Measurements from ENCODE around the gene TMEM106C. TPM values are rescaled to one million over a fixed set of nuclear protein-coding genes. Genes with fewer than 3 reads are reported as not detected.

Gene TMEM106C
- polyA plus RNA-seq, 1 experiment, result 217 TPM

DNA sequence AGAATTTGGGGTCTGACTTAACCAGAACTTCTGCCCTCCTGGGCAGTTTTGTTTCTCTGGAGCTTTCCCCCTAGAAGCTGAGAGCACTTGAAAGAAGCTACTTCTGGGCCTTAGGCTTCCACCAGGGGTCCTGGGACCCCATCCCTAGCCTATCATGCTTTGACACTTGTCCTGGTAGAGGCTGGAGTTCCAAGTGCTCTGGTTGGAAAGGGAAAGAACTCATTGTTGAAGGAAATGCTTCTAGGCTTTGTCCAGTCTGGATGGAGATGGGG is 42.3 kb downstream of the TMEM106C start:
- peaks cover 53% of the 10 kb centered on the region for H3K27me3 ChIP-seq (ENCODE audit: control insufficient read depth, insufficient read depth, low read length)
- ChIA-PET CTCF (interaction anchor here (1.9 kb wide), 1 partner anchor 10 kb away, joined by 7 read pairs; no protein-coding TSS in a partner anchor), POLR2A (no interaction called here)
- no peak overlapping the region for H3K4me3 ChIP-seq (ENCODE audit: low read depth, low read length)
- TF ChIP-seq, protein P1, sequence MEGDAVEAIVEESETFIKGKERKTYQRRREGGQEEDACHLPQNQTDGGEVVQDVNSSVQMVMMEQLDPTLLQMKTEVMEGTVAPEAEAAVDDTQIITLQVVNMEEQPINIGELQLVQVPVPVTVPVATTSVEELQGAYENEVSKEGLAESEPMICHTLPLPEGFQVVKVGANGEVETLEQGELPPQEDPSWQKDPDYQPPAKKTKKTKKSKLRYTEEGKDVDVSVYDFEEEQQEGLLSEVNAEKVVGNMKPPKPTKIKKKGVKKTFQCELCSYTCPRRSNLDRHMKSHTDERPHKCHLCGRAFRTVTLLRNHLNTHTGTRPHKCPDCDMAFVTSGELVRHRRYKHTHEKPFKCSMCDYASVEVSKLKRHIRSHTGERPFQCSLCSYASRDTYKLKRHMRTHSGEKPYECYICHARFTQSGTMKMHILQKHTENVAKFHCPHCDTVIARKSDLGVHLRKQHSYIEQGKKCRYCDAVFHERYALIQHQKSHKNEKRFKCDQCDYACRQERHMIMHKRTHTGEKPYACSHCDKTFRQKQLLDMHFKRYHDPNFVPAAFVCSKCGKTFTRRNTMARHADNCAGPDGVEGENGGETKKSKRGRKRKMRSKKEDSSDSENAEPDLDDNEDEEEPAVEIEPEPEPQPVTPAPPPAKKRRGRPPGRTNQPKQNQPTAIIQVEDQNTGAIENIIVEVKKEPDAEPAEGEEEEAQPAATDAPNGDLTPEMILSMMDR (IDR thresholded peaks at IDR 0.05; ENCODE audit: insufficient read depth, low read depth, low read length), result no peak
- DNase-seq (ENCODE audit: low read depth), result no peak
- H3K36me3 ChIP-seq (ENCODE audit: control insufficient read depth, insufficient read depth, low read length), result no peaks in the 10 kb centered on the region

DNA sequence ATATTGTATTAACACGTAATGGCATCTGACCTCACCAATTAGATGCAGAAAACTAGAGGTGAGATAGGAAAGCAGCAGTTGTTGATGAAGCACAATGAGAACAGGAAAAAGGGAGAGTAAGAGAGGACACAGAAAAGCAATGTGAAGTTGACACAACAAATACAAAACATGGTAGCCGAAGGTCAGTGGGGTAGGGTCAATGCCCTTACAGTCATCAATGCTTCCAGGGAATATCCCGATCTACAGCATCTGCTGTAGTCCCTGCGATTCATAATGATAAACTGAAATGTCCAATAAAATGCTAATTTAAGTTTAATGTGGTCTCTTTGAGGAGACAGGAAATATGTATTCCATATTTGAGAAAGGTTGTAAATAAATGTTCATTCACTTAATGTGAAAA is 43.8 kb downstream of the TMEM106C start:
- no peak for DNase-seq (ENCODE audit: low read depth)
- TF ChIP-seq, protein P1 (IDR thresholded peaks at IDR 0.05; ENCODE audit: insufficient read depth, low read depth, low read length), result no peak
- POLR2A ChIA-PET, result no interaction called here
- peaks cover 57% of the 10 kb centered on the region for H3K27me3 ChIP-seq (ENCODE audit: control insufficient read depth, insufficient read depth, low read length)
- H3K4me3 ChIP-seq (ENCODE audit: low read depth, low read length), result no peak overlapping the region
- H3K36me3 ChIP-seq (ENCODE audit: control insufficient read depth, insufficient read depth, low read length), result no peaks in the 10 kb centered on the region
- CTCF ChIA-PET, result interaction anchor here (1.9 kb wide), 1 partner anchor 9 kb away, joined by 7 read pairs; no protein-coding TSS in a partner anchor

DNA sequence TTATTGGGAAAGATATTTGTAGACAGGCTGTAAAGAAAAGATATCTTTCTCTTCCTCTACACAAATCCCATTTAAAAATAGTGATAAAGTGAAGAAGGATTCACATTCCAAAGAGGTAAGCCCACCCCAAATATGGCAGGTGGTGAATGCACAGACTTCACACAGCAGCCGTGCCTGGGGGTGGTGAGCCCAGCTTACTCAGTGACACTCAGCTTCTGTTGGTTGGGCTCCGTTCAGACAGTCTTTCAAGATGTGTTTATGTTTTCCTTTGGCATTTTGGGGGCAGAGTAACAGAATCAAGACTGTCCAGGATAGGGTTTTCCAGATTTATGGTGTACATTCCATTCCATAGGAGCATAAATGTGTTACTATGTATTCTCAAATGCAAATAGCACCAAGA is 45.0 kb downstream of the TMEM106C start:
- ChIA-PET POLR2A (no interaction called here), CTCF (no interaction called here)
- Histone ChIP-seq H3K36me3 (ENCODE audit: control insufficient read depth, insufficient read depth, low read length) (no peaks in the 10 kb centered on the region), H3K4me3 (ENCODE audit: low read depth, low read length) (no peak overlapping the region), H3K27me3 (ENCODE audit: control insufficient read depth, insufficient read depth, low read length) (peaks cover 47% of the 10 kb centered on the region)
- DNase-seq (ENCODE audit: low read depth), result no peak
- TF ChIP-seq, protein P1 (IDR thresholded peaks at IDR 0.05; ENCODE audit: insufficient read depth, low read depth, low read length), result no peak

DNA sequence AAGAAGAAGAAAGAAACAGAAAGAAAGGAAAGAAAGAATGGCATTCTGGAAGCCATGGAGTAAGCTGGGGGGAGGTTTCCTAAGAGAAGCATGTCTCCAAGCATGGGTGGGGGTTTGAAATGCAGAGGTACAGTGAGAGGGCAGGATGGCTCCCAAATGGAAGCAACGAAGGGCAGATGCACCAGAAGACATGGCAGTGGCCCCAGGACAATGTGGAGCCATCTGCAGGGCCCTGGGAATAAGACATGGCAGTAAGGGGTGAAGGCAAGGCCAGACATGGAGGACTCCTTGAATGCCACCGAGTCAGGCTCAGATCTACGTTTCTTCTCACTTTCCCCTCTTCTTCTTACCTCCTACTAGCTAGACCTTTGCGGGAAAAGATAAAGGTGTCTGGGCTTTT is 45.6 kb downstream of the TMEM106C start:
- CTCF ChIA-PET, result no interaction called here
- H3K36me3 ChIP-seq (ENCODE audit: control insufficient read depth, insufficient read depth, low read length), result no peaks in the 10 kb centered on the region
- H3K27me3 ChIP-seq (ENCODE audit: control insufficient read depth, insufficient read depth, low read length), result peaks cover 44% of the 10 kb centered on the region
- H3K4me3 ChIP-seq (ENCODE audit: low read depth, low read length), result no peak overlapping the region
- POLR2A ChIA-PET, result no interaction called here
- DNase-seq (ENCODE audit: low read depth), result no peak
- TF ChIP-seq, protein P1 (IDR thresholded peaks at IDR 0.05; ENCODE audit: insufficient read depth, low read depth, low read length), result no peak

DNA sequence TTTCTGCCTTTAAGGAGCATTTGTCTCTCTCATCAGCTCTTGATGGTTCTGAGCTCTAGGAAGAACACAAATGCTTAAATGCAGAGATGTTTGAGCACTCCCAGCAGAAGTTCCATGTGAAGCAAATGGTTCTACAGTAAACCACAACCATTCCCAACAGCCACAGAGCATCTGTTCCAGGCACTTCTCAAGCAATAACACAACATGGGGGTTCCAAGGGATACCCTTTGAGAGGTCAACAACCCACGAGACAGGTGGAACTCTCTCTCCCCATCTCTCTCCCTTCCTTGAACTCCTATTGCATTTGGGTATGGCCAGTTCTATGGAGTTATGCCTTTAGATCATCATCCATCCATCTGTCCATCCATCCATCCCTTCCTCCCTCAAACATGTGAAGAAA is 46.1 kb downstream of the TMEM106C start:
- peaks cover 44% of the 10 kb centered on the region for H3K27me3 ChIP-seq (ENCODE audit: control insufficient read depth, insufficient read depth, low read length)
- TF ChIP-seq, protein P1 (IDR thresholded peaks at IDR 0.05; ENCODE audit: insufficient read depth, low read depth, low read length), result no peak
- CTCF ChIA-PET, result no interaction called here
- DNase-seq (ENCODE audit: low read depth), result no peak
- POLR2A ChIA-PET, result no interaction called here
- no peaks in the 10 kb centered on the region for H3K36me3 ChIP-seq (ENCODE audit: control insufficient read depth, insufficient read depth, low read length)
- no peak overlapping the region for H3K4me3 ChIP-seq (ENCODE audit: low read depth, low read length)

Data from BJ (cell line).